ENCODE measurements around the gene RBBP6.
"Not testable (repeated sequence)": the region's sequence is repeated elsewhere in the genome, so short reads cannot be mapped to it uniquely, and the experiment has no call there.

The RBBP6 gene

DNA sequence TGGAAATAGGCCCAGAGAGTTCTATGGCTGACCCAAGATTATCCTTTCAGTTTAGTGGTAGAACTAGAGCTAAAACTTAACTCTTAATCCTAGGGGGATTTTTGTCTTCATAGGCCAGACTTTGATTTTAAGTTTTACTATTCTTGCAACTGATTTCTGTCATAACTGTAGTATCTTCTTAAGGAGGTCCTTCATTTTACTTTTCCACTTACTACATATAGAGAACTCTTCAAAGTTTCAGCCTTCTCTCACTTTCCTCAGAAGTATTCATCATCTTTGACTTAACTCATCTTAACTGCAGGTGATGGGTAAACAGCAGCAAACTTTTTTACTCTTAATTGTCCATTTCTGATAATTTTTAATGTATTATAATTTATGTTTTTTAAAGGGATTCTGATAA is 23.4 kb downstream of the RBBP6 start:
- DNase-seq (ENCODE audit: low read depth in 2 of 2): no peak

DNA sequence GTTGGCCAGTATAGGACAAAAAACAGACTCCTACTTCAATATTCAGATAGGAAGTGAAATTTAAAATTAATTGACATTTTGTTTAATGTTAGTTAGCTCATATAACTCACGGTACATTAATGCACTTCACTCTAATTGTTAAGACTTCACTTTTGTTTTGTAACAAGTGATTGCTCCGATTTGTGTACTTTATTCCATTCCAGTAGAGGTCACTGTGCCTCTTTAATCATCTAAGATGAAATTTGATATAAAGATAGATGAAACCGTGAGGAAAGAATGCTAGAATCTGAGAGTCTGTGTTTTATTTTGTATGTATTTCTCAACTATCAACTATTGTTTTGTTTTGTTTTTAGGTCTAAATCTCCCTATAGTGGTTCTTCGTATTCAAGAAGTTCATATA is 29.0 kb downstream of the RBBP6 start:
- DNase-seq (ENCODE audit: low read depth in 2 of 2): no peak

DNA sequence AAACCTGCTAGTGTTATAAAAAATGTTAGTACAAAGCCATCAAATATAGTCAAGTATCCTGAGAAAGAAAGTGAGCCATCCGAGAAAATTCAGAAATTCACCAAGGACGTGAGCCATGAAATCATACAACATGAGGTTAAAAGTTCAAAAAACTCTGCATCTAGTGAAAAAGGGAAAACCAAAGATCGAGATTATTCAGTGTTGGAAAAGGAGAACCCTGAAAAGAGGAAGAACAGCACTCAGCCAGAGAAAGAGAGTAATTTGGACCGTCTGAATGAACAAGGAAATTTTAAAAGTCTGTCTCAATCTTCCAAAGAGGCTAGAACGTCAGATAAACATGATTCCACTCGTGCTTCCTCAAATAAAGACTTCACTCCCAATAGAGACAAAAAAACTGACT is 31.7 kb downstream of the RBBP6 start:
- no peak for DNase-seq (ENCODE audit: low read depth in 2 of 2)

DNA sequence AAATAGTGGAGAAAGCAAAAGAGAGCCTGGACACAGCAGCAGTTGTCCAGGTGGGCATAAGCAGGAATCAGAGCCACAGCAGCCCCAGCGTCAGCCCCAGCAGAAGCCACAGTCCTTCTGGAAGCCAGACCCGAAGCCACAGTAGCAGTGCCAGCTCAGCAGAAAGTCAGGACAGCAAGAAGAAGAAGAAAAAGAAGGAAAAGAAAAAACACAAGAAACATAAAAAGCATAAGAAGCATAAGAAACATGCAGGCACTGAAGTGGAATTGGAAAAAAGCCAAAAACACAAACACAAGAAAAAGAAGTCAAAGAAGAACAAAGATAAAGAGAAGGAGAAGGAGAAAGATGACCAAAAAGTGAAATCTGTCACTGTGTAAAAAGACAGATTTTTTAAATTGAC is 32.7 kb downstream of the RBBP6 start:
- DNase-seq (ENCODE audit: low read depth in 2 of 2): no peak

DNA sequence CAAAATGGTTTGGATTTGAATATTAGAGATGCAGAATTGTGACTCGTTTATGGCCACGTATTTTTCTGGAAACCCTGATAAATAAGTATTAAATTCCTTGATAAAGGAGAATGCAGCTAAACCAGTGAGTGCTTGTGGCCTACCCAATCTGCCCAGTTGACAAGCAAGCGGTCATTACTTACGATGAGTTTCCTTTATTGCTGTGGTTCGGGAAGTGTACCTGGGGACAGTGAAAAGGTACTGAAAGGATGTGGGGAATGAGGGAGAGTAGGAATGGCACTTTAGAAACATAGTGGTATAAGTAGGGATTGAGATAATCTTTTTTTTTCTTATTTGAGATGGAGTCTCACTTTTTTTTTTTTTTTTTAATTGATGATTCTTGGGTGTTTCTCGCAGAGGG is 33.8 kb downstream of the RBBP6 start:
- DNase-seq (ENCODE audit: low read depth in 2 of 2): no peak

DNA sequence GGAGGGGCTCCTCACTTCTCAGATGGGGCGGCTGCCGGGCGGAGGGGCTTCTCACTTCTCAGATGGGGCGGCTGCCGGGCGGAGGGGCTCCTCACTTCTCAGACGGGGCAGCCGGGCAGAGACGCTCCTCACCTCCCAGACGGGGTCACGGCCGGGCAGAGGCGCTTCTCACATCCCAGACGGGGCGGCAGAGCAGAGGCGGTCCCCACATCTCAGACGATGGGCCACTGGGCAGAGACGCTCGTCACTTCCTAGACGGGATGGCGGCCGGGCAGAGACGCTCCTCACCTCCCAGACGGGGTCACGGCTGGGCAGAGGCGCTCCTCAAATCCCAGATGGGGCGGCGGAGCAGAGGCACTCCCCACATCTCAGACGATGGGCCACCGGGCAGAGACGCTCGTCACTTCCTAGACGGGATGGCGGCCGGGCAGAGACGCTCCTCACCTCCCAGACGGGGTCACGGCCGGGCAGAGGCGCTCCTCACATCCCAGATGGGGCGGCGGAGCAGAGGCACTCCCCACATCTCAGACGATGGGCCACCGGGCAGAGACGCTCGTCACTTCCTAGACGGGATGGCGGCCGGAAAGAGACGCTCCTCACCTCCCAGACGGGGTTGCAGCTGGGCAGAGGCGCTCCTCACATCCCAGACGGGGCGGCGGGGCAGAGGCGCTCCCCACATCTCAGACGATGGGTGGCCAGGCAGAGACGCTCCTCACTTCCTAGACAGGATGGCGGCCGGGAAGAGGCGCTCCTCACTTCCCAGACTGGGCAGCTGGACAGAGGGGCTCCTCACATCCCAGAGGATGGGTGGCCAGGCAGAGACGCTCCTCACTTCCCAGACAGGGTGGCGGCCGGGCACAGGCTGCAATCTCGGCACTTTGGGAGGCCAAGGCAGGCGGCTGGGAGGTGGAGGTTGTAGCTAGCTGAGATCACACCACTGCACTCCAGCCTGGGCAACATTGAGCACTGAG is 35.4 kb downstream of the RBBP6 start:
- DNase-seq (ENCODE audit: low read depth in 2 of 2): not testable (repeated sequence)

DNA sequence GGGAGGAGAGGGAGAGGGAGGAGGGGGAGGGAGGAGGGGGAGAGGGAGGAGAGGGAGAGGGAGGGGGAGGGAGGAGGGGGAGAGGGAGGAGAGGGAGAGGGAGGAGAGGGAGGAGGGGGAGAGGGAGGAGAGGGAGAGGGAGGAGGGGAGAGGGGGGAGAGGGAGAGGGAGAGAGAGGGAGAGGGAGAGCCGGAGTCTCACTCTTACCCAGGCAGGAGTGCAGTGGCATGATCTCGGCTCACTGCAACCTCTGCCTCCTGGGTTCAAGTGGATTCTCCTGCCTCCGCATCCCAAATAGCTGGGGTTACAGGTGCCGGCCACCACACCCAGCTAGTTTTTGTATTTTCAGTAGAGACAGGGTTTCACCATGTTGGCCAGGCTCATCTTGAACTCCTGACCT is 36.4 kb downstream of the RBBP6 start:
- not testable (repeated sequence) for DNase-seq (ENCODE audit: low read depth in 2 of 2)

DNA sequence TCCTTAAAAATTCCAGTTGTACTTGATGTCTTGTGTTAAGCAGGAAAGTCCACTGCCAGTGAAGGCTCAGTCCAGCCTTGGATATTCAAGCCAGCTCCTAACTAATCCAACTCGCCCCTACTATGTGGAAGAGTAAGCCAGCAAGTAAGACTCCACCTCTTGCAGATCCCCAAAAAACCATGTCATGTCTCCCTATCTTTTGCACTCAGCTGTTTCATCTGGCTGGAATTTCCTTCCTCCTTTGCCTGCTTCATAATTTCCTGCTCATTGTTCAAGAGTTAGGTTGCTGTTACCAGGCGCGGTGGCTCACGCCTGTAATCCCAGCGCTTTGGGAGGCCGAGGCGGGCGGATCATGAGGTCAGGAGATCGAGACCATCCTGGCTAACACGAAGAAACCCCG is 37.8 kb downstream of the RBBP6 start:
- no peak for DNase-seq (ENCODE audit: low read depth in 2 of 2)

DNA sequence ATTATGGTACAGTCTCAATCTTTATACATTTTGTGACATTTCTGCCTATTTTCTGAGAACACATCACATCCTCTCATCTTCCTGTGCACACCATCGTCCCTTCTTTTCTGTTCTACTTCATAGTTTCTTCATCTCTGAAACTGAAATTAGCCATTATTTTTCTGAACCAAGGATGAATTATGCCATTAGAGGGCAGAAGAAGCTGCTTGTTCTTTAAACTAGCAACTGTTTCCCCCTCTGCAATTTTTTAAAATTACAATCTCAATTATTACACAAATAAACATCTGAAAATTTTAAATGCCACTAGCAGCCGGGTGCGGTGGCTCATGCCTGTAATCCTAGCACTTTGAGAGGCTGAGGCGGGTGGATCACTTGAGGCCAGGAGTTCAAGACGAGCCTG is 41.3 kb downstream of the RBBP6 start:
- DNase-seq (ENCODE audit: low read depth in 2 of 2): no peak

DNA sequence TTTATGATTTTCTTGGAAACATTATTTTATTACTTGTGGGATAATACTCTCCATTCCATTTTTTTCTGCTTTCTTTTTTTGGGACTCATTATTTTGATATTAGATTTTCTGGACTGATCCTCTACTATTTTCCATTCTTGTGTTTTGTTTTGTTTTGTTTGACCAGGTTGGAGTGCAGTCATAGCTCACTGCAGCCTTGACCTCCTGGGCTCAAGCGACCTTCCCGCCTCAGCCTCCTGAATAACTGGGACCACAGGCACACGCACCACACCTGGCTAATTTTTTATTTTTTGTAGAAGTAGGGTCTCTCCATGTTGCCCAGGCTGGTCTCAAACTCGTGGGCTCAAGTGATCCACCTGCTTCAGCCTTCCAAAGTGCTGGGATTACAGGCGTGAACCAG is 44.1 kb downstream of the RBBP6 start:
- no peak for DNase-seq (ENCODE audit: low read depth in 2 of 2)

DNA sequence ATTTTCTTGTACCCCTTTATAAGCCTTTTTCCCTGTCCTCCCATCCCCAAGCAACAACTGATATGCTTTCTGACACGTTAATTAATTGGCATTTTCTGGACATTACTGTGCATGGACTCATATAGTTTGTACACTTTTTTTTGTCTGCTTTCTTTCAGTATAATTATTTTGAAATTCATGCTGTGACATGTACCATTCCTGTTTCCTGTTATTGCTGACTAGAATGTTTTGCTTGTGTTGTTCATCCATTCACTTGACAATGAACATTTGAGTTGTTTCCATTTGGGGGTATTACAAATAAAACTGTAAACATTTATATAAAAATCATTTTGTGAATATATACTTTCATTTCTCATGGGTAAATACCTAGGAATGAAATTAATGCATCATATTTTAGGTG is 50.6 kb downstream of the RBBP6 start:
- no peak for DNase-seq (ENCODE audit: low read depth in 2 of 2)

DNA sequence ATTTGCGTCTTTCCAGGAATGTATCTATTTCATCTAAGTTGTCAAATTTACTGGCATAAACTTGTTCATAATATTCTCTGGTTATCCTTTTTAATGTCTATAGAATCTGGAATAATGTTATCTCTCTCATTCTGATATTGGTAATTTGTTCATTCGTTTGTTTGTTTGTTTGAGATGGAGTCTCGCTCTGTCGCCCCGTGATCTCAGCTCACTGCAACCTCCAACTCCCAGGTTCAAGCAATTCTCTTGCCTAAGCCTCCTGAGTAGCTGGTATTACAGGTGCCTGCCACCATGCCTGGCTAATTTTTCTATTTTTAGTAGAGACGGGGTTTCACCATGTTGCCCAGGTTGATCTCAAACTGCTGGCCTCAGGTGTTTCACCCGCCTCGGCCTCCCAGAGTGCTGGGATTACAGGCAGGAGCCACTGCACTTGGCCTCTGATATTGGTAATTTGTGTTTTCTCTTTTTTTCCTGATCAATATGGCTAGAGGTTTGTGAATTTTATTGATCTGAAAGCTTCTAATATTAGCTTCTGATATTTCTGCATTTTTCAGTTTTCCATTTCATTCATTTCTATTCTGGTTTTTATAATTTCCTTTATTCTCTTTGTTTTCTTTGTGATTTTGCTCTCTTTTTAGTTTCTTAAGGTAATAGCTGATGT is 59.5 kb downstream of the RBBP6 start:
- no peak for DNase-seq (ENCODE audit: low read depth in 2 of 2)

DNA sequence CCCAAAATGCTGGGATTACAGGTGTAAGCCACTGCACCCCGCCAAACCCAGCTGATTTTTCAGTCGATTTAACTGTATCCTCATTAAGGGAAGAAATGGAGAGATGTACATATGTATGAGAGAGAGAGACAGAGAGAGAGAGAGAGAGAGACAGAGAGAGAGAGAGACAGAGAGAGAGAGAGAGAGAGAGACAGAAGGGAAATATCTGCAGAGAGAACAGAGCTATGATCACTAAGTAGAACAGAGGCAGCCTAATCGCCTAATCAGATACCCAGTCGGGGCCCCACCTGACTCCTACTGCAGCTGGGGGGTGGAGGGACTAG is 70.0 kb downstream of the RBBP6 start:
- no peak for DNase-seq (ENCODE audit: low read depth in 2 of 2)

DNA sequence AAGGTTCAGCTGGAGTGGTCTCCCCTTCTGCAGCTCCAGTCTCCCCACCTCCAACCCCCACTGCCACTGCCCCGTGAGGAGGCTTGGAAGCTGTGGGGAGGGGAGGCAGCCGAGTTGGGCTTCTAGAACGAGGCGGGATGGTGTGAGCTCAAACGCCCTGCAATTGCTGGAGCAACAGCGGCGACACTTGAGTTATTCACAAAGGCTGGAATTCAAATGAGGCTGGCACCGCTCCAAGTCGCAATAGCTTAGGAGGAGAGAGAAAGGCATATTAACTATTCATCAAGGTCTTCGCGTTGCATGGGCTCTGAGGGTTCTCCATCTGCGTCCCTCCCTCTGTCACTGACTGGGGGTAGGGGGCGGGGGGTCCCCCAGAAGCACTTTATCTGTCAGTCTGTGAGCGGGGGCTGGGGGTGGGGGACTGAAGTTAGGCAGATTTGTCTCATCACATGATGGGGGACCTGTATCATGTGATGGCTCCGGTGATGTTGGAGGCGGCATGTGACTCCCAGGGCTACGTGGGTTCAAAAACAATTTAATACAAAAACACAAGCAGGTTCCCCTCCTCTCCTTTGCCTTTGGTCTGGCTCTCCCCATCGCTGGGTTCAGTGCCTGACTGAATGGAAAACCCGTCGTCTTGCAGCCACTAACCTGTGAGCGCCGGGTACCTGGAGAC is 70.5 kb downstream of the RBBP6 start:
- no peak for DNase-seq (ENCODE audit: low read depth in 2 of 2)

DNA sequence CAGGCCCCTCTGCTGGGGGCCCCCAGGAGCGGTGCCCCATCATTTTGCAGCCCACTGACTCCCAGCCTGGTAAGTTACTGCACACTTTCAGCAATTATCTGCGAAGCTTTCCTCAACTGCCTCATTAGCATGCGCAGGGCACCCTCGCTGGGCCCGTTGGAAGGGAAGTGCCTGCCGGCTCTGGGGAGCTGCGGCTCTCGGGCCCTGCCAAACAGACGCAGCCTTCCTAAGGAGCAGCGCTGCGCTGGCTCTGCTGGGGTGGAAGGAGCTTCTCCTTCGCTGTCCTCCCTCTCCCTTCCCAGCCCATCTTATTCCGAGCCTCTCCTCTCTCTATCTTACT is 71.0 kb downstream of the RBBP6 start:
- no peak for DNase-seq (ENCODE audit: low read depth in 2 of 2)

DNA sequence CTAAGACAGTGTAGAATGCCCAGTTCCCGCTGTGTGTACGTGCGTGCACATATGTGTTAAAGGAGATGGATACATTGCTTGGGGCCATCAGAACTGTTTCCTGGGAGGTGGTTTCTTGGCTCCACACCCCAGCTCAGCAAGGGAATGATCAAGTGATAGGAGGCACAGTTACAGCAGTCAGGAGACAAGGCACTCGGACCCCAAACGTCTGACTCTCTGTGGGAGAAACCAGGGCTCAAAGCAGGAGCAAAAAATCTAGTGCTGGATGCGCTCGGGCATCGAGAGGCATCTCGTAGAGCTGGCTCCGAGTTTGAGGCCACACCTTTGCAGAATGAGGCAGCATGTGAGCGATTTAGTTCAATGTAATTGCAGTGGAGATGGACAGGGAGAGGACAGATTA is 71.9 kb downstream of the RBBP6 start:
- no peak for DNase-seq (ENCODE audit: low read depth in 2 of 2)

DNA sequence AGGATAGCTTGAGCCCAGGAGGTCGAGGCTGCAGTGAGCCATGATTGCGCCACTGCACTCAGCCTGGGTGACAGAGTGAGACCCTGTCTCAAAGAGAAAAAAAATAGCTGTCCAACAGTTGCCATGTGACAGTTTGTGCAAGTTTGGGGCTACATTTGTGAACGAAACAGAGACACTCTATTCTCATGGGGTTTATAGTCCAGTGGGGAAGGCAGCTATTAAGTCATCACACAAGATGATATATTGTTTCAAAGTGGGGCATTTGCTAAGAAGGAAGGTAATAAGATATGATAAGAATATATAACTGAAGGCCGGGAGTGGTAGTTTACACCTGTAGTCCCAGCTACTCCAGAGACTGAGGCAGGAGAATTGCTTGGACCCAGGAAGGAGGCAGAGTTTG is 73.3 kb downstream of the RBBP6 start:
- DNase-seq (ENCODE audit: low read depth in 2 of 2): no peak

DNA sequence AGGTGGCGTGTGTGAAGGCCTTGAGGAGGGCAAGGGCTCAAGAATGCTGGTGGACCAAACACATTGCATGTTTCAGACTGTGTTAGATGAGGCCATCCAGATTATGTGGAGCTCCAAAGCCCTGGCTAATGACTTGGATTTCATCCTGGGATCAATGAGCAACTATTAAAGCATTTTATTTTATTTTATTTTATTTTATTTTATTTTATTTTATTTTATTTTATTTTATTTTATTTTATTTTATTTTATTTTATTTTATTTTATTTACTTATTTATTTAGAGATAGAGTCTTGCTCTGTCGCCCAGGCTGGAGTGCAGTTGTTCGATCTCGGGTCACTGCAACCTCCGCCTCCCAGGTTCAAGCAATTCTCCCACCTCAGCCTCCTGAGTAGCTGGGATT is 73.9 kb downstream of the RBBP6 start:
- DNase-seq (ENCODE audit: low read depth in 2 of 2): not testable (repeated sequence)

DNA sequence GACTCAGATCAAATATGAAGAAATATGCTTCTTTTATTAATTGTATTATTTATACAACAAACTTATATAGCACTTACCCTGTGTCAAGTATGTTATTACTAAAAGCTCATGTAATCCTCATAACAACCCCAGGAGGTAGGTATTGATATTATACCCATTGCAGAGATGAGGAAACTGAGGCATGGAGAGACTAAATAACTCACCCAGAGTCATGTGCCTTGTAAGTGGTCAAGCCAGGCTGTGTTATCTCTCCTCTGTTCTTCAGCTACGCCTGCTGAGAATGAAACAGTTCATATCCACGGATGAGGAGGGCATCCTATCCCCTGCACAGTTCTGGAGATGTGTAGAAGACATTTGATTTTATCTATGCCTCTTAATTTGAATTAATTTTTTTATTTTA is 78.1 kb downstream of the RBBP6 start:
- DNase-seq (ENCODE audit: low read depth in 2 of 2): no peak

All from stimulated activated CD8-positive, alpha-beta memory T cell treated with anti-CD3 and anti-CD28 coated beads, Interleukin-15, amount 100 ng/mL, for 48 hours (primary cell).